Neural cell (in vitro differentiated cells): Measurements from ENCODE around the gene PACSIN2. TPM values are rescaled to one million over a fixed set of nuclear protein-coding genes. Genes with fewer than 3 reads are reported as not detected.

ENCODE experiments used
- H2AFZ ChIP-seq: fragments of 200-600, 300-800 bp; sonication (generic), shearing (Covaris generic); 2 replicates; pipeline ENCODE4 v1.6.0; 2014; ENCODE audit warnings: low read depth, mild to moderate bottlenecking, antibody characterized with exemption, low read length, moderate library complexity
- H3F3A ChIP-seq: fragments of 200-600 bp; shearing (Covaris generic); 2 replicates; pipeline ENCODE4 v1.6.1; 2016; ENCODE audit warnings: mild to moderate bottlenecking, moderate library complexity, mixed read lengths, antibody characterized with exemption, low read length; ENCODE audit not compliant: insufficient read depth, poor library complexity, severe bottlenecking
- H3K27ac ChIP-seq: fragments of 200-600, 300-800 bp; sonication (generic), shearing (Covaris generic); 2 replicates; pipeline ENCODE4 v1.5.1; 2014; ENCODE audit warnings: mild to moderate bottlenecking, low read length, moderate library complexity
- H3K27me3 ChIP-seq: fragments of 300-800, 200-600 bp; sonication (generic), shearing (Covaris generic); 2 replicates; pipeline ENCODE4 v1.6.0; 2014; ENCODE audit warnings: mild to moderate bottlenecking, low read depth, low read length, moderate library complexity; ENCODE audit not compliant: insufficient read depth
- H3K36me3 ChIP-seq: fragments of 300-800, 200-600 bp; sonication (generic), shearing (Covaris generic); 2 replicates; pipeline ENCODE4 v1.5.1; 2014; ENCODE audit warnings: mild to moderate bottlenecking, antibody characterized with exemption, low read length, moderate library complexity; ENCODE audit not compliant: insufficient read depth
- H3K4me2 ChIP-seq: fragments of 300-800, 200-600 bp; sonication (generic), shearing (Covaris generic); 2 replicates; pipeline ENCODE4 v1.6.0; 2014; ENCODE audit warnings: mild to moderate bottlenecking, low read length
- H3K4me3 ChIP-seq: fragments of 300-800, 200-600 bp; sonication (generic), shearing (Covaris generic); 2 replicates; pipeline ENCODE4 v1.5.1; 2014; ENCODE audit warnings: mild to moderate bottlenecking, low read length, moderate library complexity
- H3K79me2 ChIP-seq: fragments of 200-600 bp; shearing (Covaris generic); replicated peaks from 2 replicates; pipeline ENCODE4 v1.6.0; 2014; ENCODE audit warnings: mild to moderate bottlenecking, low read length, moderate library complexity; ENCODE audit not compliant: insufficient read depth
- H3K9ac ChIP-seq: fragments of 300-800, 200-600 bp; sonication (generic), shearing (Covaris generic); 2 replicates; pipeline ENCODE4 v1.6.1; 2016; ENCODE audit warnings: mild to moderate bottlenecking, low read length, mixed read lengths
- H3K9me2 ChIP-seq: fragments of 200-600 bp; shearing (Covaris generic); 2 replicates; pipeline ENCODE4 v1.6.1; 2016; ENCODE audit warnings: mild to moderate bottlenecking, low read length, mixed read lengths; ENCODE audit not compliant: insufficient read depth
- H3K9me3 ChIP-seq: fragments of 200-600, 300-800 bp; sonication (generic), shearing (Covaris generic); 2 replicates; pipeline ENCODE4 v1.6.1; 2016; ENCODE audit warnings: mild to moderate bottlenecking, mixed run types, low read length, moderate library complexity, mixed read lengths
- H4K20me1 ChIP-seq: fragments of 200-600 bp; shearing (Covaris generic); 2 replicates; pipeline ENCODE4 v1.6.1; 2016; ENCODE audit warnings: mild to moderate bottlenecking, mixed run types; ENCODE audit not compliant: insufficient read depth
- EP300 ChIP-seq: fragments of 450-650 bp; conservative IDR thresholded peaks from 2 replicates; pipeline ENCODE4 v1.6.1; 2014; ENCODE audit warnings: antibody characterized with exemption, mild to moderate bottlenecking, moderate library complexity; ENCODE audit not compliant: poor library complexity, severe bottlenecking
- EZH2 ChIP-seq: fragments of 200-600, 300-800 bp; shearing (Covaris generic), sonication (generic); IDR thresholded peaks from 2 replicates; pipeline ENCODE4 v1.6.1; 2014; ENCODE audit warnings: antibody characterized with exemption, low read length, borderline replicate concordance, mild to moderate bottlenecking; ENCODE audit not compliant: insufficient read depth, poor library complexity, severe bottlenecking
- MXI1 ChIP-seq: fragments of 450-650 bp; conservative IDR thresholded peaks from 2 replicates; pipeline ENCODE4 v1.6.1; 2014; ENCODE audit warnings: antibody characterized with exemption, mild to moderate bottlenecking; ENCODE audit not compliant: poor library complexity, severe bottlenecking
- POLR2AphosphoS5 ChIP-seq: IDR thresholded peaks from 2 replicates; pipeline ENCODE4 v1.6.1; 2012
- RAD21 ChIP-seq: fragments of 450-650 bp; conservative IDR thresholded peaks from 2 replicates; pipeline ENCODE4 v1.6.1; 2014; ENCODE audit warnings: antibody characterized with exemption, mild to moderate bottlenecking, moderate library complexity
- SMC3 ChIP-seq: fragments of 450-650 bp; conservative IDR thresholded peaks from 2 replicates; pipeline ENCODE4 v1.6.1; 2014; ENCODE audit warnings: antibody characterized with exemption, mild to moderate bottlenecking, moderate library complexity; ENCODE audit not compliant: poor library complexity
- TAF1 ChIP-seq: IDR thresholded peaks from 2 replicates; pipeline ENCODE4 v1.6.1; 2012; ENCODE audit warnings: low read depth
- polyA plus RNA-seq: library from polyadenylated mRNA; depleted of rRNA; stranded (reverse); fragments of >200 nt; gene quantifications from 2 replicates; pipeline ENCODE4 v1.2.3, GENCODE V29; 2014
- TF ChIP-seq, protein P1 (sequence below): fragments of 450-650 bp; IDR thresholded peaks from 2 replicates; pipeline ENCODE4 v1.5.1; 2014; ENCODE audit warnings: antibody characterized with exemption, mild to moderate bottlenecking, moderate library complexity; ENCODE audit not compliant: poor library complexity, severe bottlenecking
- TF ChIP-seq, protein P2 (sequence below): IDR thresholded peaks from 2 replicates; pipeline ENCODE4 v1.6.1; 2012; ENCODE audit warnings: borderline replicate concordance

Gene PACSIN2
- polyA plus RNA-seq, 1 donor from 2014 or later, result 47.2 TPM

DNA sequence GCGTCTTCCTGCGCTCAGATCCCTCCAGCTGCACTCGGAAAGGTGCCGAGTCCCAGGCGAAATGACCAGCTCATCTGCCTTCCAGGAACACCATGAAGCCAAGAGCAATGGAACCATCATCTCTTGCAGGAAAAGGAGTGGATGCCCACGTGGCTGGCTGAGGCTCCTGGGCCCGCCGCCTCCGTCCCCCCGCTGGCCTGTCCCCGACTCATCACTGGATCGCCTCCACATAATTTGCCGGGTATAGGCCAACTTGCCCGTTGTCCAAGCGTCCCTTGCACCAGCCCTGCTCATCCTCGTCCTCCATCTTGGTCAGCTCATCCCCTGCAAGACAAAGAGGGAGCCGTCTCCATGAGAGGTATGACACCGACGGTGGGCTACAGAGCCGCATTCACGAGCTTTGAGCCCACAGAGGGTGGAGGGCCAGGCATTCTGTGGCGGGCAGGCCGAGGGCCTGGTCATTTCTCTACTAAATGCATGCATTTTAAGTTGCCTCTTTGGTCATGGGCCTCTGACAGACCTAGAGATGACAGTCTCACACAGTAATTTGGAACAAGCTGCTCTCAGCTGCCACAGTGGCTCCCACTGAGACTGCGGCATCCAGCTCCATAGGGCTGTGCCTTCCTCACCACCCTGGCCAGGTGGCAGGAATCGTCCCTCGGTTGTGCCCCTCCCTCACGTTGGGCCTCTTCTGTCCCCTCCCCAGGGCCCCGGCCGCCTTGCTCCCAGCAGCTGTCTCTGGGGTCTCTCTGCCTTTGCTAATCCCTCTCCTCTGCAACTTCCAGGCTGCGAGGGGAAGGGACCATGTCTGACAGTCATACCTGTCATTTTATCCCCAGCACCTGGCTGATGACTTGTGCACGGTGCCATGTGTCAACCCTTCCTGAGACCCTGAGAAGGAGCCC is 143.6 kb downstream of the PACSIN2 start:
- Histone ChIP-seq H3K4me2 (no peak overlapping the region), H4K20me1 (no peaks in the 10 kb centered on the region), H3F3A (no peaks in the 10 kb centered on the region), H3K27ac (no peak overlapping the region), H3K79me2 (no peaks in the 10 kb centered on the region), H2AFZ (no peak overlapping the region), H3K9me2 (no peaks in the 10 kb centered on the region), H3K4me3 (no peak overlapping the region), H3K9ac (no peak overlapping the region), H3K9me3 (no peaks in the 10 kb centered on the region), H3K36me3 (no peaks in the 10 kb centered on the region), H3K27me3 (no peaks in the 10 kb centered on the region)
- TF ChIP-seq POLR2AphosphoS5, result no peak
- no peak for TF ChIP-seq SMC3
- TF ChIP-seq, protein P1, sequence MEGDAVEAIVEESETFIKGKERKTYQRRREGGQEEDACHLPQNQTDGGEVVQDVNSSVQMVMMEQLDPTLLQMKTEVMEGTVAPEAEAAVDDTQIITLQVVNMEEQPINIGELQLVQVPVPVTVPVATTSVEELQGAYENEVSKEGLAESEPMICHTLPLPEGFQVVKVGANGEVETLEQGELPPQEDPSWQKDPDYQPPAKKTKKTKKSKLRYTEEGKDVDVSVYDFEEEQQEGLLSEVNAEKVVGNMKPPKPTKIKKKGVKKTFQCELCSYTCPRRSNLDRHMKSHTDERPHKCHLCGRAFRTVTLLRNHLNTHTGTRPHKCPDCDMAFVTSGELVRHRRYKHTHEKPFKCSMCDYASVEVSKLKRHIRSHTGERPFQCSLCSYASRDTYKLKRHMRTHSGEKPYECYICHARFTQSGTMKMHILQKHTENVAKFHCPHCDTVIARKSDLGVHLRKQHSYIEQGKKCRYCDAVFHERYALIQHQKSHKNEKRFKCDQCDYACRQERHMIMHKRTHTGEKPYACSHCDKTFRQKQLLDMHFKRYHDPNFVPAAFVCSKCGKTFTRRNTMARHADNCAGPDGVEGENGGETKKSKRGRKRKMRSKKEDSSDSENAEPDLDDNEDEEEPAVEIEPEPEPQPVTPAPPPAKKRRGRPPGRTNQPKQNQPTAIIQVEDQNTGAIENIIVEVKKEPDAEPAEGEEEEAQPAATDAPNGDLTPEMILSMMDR, result no peak
- no peak for TF ChIP-seq EZH2
- TF ChIP-seq MXI1, result no peak

DNA sequence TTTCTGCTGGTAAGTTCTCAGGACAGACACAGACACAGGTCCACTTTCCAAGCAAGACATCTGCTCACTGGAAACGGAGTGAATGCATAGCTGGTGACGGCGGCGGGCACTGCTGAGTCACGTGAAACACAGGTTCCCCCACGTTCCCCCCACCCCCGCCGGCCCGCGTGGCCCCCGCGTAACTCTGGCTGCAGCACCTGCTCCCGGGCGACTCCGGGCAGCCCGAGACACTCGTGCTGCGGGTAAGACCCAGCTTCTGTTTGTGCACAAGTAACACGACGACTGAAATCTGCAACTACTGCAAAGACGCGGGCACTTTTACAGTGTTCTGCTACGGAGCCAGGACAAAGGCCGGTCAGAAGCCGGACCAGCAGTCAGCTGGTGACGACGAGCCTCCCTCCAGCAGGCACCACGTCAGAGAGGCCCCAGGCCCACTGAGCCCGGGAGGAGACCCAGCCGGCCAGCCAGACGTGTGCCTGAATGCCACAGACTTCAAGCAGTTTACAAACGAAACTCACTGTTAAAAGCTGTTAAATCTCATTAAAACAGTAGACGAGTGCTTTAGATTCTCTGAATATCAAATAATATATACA is 145.0 kb downstream of the PACSIN2 start:
- H3K79me2 ChIP-seq, result no peaks in the 10 kb centered on the region
- no peaks in the 10 kb centered on the region for H3K36me3 ChIP-seq
- H3K27me3 ChIP-seq, result no peaks in the 10 kb centered on the region
- H3K4me3 ChIP-seq, result no peak overlapping the region
- H3K27ac ChIP-seq, result no peak overlapping the region
- H3K4me2 ChIP-seq, result no peak overlapping the region
- no peak overlapping the region for H3K9ac ChIP-seq
- H2AFZ ChIP-seq, result no peak overlapping the region
- no peaks in the 10 kb centered on the region for H3K9me3 ChIP-seq
- H4K20me1 ChIP-seq, result no peaks in the 10 kb centered on the region
- no peak for TF ChIP-seq SMC3
- no peak for TF ChIP-seq RAD21
- H3K9me2 ChIP-seq, result no peaks in the 10 kb centered on the region
- H3F3A ChIP-seq, result no peaks in the 10 kb centered on the region

DNA sequence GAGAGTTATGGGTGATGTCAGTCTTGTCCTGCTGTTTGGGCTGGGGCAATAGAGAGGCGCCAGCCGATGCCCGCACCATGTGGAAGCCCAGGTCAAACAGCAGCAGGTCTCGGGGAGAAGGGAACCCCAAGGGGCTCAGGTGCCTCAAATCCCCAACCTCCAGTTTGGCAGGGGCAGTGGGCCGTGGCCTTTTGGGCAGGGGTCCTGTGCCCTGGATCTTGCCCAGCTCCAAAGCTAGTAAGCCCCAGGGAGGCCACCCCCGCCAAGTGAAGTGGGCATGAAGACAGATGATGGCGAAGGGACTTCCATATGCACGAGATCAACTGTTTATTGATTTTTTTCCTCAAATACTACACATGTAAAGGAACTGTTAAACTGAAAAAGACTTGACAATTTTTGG is 145.5 kb downstream of the PACSIN2 start:
- no peaks in the 10 kb centered on the region for H3F3A ChIP-seq
- no peak for TF ChIP-seq RAD21
- no peak for TF ChIP-seq TAF1
- TF ChIP-seq POLR2AphosphoS5, result no peak
- no peak for TF ChIP-seq SMC3
- no peak for TF ChIP-seq EZH2
- TF ChIP-seq, protein P2, sequence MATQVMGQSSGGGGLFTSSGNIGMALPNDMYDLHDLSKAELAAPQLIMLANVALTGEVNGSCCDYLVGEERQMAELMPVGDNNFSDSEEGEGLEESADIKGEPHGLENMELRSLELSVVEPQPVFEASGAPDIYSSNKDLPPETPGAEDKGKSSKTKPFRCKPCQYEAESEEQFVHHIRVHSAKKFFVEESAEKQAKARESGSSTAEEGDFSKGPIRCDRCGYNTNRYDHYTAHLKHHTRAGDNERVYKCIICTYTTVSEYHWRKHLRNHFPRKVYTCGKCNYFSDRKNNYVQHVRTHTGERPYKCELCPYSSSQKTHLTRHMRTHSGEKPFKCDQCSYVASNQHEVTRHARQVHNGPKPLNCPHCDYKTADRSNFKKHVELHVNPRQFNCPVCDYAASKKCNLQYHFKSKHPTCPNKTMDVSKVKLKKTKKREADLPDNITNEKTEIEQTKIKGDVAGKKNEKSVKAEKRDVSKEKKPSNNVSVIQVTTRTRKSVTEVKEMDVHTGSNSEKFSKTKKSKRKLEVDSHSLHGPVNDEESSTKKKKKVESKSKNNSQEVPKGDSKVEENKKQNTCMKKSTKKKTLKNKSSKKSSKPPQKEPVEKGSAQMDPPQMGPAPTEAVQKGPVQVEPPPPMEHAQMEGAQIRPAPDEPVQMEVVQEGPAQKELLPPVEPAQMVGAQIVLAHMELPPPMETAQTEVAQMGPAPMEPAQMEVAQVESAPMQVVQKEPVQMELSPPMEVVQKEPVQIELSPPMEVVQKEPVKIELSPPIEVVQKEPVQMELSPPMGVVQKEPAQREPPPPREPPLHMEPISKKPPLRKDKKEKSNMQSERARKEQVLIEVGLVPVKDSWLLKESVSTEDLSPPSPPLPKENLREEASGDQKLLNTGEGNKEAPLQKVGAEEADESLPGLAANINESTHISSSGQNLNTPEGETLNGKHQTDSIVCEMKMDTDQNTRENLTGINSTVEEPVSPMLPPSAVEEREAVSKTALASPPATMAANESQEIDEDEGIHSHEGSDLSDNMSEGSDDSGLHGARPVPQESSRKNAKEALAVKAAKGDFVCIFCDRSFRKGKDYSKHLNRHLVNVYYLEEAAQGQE, result no peak
- no peak for TF ChIP-seq EP300
- TF ChIP-seq, protein P1, result no peak
- TF ChIP-seq MXI1, result no peak
- no peak overlapping the region for H2AFZ ChIP-seq
- no peaks in the 10 kb centered on the region for H4K20me1 ChIP-seq
- no peak overlapping the region for H3K9ac ChIP-seq
- H3K9me3 ChIP-seq, result no peaks in the 10 kb centered on the region
- no peak overlapping the region for H3K4me2 ChIP-seq
- no peaks in the 10 kb centered on the region for H3K79me2 ChIP-seq
- no peak overlapping the region for H3K4me3 ChIP-seq
- no peak overlapping the region for H3K27ac ChIP-seq
- no peaks in the 10 kb centered on the region for H3K27me3 ChIP-seq
- no peaks in the 10 kb centered on the region for H3K9me2 ChIP-seq
- H3K36me3 ChIP-seq, result no peaks in the 10 kb centered on the region
